Activated CD4-positive, alpha-beta memory T cell treated with anti-CD3 and anti-CD28 coated beads for 36 hours (primary cell): ENCODE measurements around the gene TAC4. TPM values are rescaled to one million over a fixed set of nuclear protein-coding genes. Genes with fewer than 3 reads are reported as not detected.

Source experiments
- CTCF ChIA-PET: fragments of 350-600 bp; sonication (Branson Sonifier 250); formaldehyde crosslinking; loops from one replicate; lab custom pipeline; 2021; ENCODE audit warnings: antibody characterized with exemption, inconsistent platforms; lab: Charles Lee
- POLR2A ChIA-PET: fragments of 350-600 bp; sonication (Branson Sonifier 250); formaldehyde crosslinking; loops from one replicate; lab custom pipeline; 2021; ENCODE audit warnings: antibody characterized with exemption; lab: Charles Lee
- DNase-seq: peaks from one replicate; pipeline ENCODE4 v3.0.0-alpha.2; 2020
- H3K27ac Mint-ChIP-seq: one replicate; pipeline ENCODE4 v1.8.0; 2021; ENCODE audit warnings: mixed read lengths
- H3K27me3 Mint-ChIP-seq: one replicate; pipeline ENCODE4 v1.8.0; 2021; ENCODE audit warnings: mixed read lengths
- H3K36me3 Mint-ChIP-seq: one replicate; pipeline ENCODE4 v1.8.0; 2021; ENCODE audit warnings: mixed read lengths
- H3K4me1 Mint-ChIP-seq: one replicate; pipeline ENCODE4 v1.8.0; 2021; ENCODE audit warnings: low read depth, mixed read lengths
- H3K4me3 Mint-ChIP-seq: one replicate; pipeline ENCODE4 v1.8.0; 2021; ENCODE audit warnings: mild to moderate bottlenecking, mixed read lengths
- H3K9me3 Mint-ChIP-seq: one replicate; pipeline ENCODE4 v1.8.0; 2021; ENCODE audit warnings: mixed read lengths
- intact Hi-C: fragments of 100-400 bp; cut with micrococcal nuclease; formaldehyde crosslinking; loops from one replicate; pipeline ENCODE4 v1.15.1; 2023
- total RNA-seq, 2 experiments: library from RNA; stranded (reverse); gene quantifications; one replicate each; pipeline ENCODE4 v1.2.3, GENCODE V29; 2021

Gene TAC4
- total RNA-seq, 2 experiments from 2014 or later: not detected

DNA sequence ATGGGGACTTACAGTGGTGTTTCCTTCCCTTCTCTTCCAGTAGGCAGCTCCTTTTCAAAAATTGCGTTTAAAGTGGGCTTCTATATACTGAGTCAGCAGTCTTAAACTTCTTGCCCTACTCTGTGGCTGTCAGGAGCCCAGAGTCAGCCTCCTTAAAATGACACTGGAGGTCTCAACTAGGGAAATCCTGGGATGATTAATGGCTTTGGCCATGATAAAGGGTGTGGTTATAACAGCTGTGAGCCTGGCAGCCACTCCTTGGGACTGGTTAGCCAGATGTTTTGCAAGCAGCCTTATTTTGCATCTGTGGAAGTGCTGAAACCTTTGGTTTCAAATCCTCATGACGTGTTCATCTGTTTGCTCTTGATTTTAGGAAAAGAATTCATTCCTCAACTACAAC lies 25.0 kb downstream of the TAC4 start:
- ChIA-PET POLR2A (interaction anchor here (1.1 kb wide), 1 partner anchor 9 kb away, joined by 3 read pairs; no protein-coding TSS in a partner anchor), CTCF (interaction anchor here (1.6 kb wide), 1 partner anchor 58 kb away, joined by 3 read pairs; no protein-coding TSS in a partner anchor)
- Mint-ChIP-seq H3K9me3 (no peaks in the 10 kb centered on the region), H3K4me3 (no peak overlapping the region), H3K36me3 (peaks cover 62% of the 10 kb centered on the region), H3K27ac (no peak overlapping the region), H3K27me3 (no peaks in the 10 kb centered on the region), H3K4me1 (peaks cover 39% of the 10 kb centered on the region)
- DNase-seq: no peak
- intact Hi-C loops: no loop called here

- no peaks in the 10 kb centered on the region for H3K27me3 Mint-ChIP-seq
- intact Hi-C loops: no loop called here
- H3K4me1 Mint-ChIP-seq: peaks cover 48% of the 10 kb centered on the region
- ChIA-PET CTCF (interaction anchor here (0.9 to 1.6 kb wide), 3 partner anchors 59 to 254 kb away, joined by 3 to 4 read pairs (median 3); partner anchors contain the start of gene ITGA3), POLR2A (interaction anchor here (1.1 kb wide), 1 partner anchor 10 kb away, joined by 3 read pairs; no protein-coding TSS in a partner anchor)
- DNase-seq: no peak
- H3K36me3 Mint-ChIP-seq: peaks cover 58% of the 10 kb centered on the region
- no peak overlapping the region for H3K4me3 Mint-ChIP-seq
- no peaks in the 10 kb centered on the region for H3K9me3 Mint-ChIP-seq
- no peak overlapping the region for H3K27ac Mint-ChIP-seq
These were observed 26.0 kb downstream of the TAC4 start for GRCh38 chr17:49821916-49822315.

DNA sequence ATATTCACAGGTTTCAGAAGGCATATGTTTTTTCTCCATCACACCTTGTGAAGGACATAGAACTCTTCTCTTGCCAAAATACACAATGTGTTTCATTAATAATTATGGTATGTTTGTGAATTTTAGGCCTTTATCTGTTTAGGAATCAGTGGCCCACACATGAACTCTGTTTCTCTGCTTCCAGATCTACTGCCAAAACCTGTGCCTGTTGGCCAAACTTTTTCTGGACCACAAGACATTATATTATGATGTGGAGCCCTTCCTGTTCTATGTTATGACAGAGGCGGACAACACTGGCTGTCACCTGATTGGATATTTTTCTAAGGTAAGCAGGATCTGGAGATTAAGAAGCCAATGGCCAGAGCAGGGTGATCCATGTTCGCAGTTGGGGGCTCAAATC lies 26.4 kb downstream of the TAC4 start:
- H3K9me3 Mint-ChIP-seq: no peaks in the 10 kb centered on the region
- H3K27ac Mint-ChIP-seq: peak overlapping the region; percentile 55
- H3K4me3 Mint-ChIP-seq: no peak overlapping the region
- peaks cover 57% of the 10 kb centered on the region for H3K36me3 Mint-ChIP-seq
- DNase-seq: no peak
- peaks cover 52% of the 10 kb centered on the region for H3K4me1 Mint-ChIP-seq
- no peaks in the 10 kb centered on the region for H3K27me3 Mint-ChIP-seq
- ChIA-PET CTCF (interaction anchor here (0.9 to 1.6 kb wide), 4 partner anchors 30 to 254 kb away, joined by 3 to 4 read pairs (median 4); partner anchors contain the start of gene ITGA3), POLR2A (no interaction called here)
- intact Hi-C loops: no loop called here

DNA sequence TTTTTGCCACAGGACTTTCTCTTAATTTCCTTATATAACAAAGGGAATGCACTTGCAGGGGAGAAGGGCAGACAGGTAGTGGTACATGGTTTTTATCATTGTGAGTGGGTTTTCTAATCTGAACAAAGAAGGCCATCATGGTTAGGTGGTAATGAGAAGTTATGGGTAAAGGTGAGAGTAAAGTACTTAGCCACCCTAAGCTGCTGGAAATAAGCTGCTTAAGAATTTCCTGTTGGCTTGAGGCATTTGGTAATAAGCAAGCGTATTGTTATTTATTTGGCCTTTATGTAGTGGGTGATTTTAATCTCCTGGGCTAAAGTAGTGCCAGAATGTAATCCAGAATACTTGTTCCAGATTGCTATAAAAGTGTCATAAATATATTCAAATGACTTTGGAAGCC lies 27.1 kb downstream of the TAC4 start:
- DNase-seq: no peak
- no peaks in the 10 kb centered on the region for H3K27me3 Mint-ChIP-seq
- H3K9me3 Mint-ChIP-seq: no peaks in the 10 kb centered on the region
- peaks cover 59% of the 10 kb centered on the region for H3K4me1 Mint-ChIP-seq
- no peak overlapping the region for H3K4me3 Mint-ChIP-seq
- intact Hi-C loops: no loop called here
- ChIA-PET POLR2A (no interaction called here), CTCF (interaction anchor here (1.0 kb wide), 1 partner anchor 31 kb away, joined by 4 read pairs; no protein-coding TSS in a partner anchor)
- H3K36me3 Mint-ChIP-seq: peaks cover 52% of the 10 kb centered on the region
- peak overlapping the region; percentile 55 for H3K27ac Mint-ChIP-seq

- POLR2A ChIA-PET: no interaction called here
- intact Hi-C loops: no loop called here
- CTCF ChIA-PET: interaction anchor here (0.6 kb wide), 1 partner anchor 10 kb away, joined by 3 read pairs; no protein-coding TSS in a partner anchor
- DNase-seq: no peak
- Mint-ChIP-seq H3K4me3 (no peak overlapping the region), H3K9me3 (no peaks in the 10 kb centered on the region), H3K27ac (no peak overlapping the region), H3K27me3 (no peaks in the 10 kb centered on the region), H3K4me1 (peaks cover 70% of the 10 kb centered on the region), H3K36me3 (peaks cover 48% of the 10 kb centered on the region)
These were observed 28.2 kb downstream of the TAC4 start for GRCh38 chr17:49819651-49820050.

DNA sequence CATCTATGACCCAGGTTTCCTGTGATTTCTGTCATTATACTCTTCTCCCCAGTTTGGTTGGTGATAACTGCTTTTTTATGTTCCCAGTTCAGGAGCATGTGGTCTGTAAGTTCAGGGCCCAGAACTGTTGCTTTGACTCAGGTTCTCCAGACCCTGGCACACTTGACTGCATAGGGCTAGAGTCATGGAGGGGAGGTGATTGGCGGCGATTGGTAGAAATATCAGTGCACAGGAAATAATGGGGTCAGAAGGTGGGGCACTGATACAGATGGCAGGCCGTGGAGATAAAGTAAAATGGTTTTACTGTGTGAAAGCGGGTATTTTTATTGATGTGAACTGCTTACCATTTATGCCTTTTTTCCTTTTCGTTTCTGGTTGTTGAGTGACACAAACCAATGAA lies 28.7 kb downstream of the TAC4 start:
- peak overlapping the region; percentile 73 for H3K27ac Mint-ChIP-seq
- H3K9me3 Mint-ChIP-seq: no peaks in the 10 kb centered on the region
- no peak overlapping the region for H3K4me3 Mint-ChIP-seq
- peaks cover 75% of the 10 kb centered on the region for H3K4me1 Mint-ChIP-seq
- intact Hi-C loops: no loop called here
- peaks cover 45% of the 10 kb centered on the region for H3K36me3 Mint-ChIP-seq
- H3K27me3 Mint-ChIP-seq: no peaks in the 10 kb centered on the region
- ChIA-PET POLR2A (no interaction called here), CTCF (interaction anchor here (0.7 kb wide), 1 partner anchor 276 kb away, joined by 3 read pairs; the partner anchor contains the start of gene PDK2)
- DNase-seq: no peak

DNA sequence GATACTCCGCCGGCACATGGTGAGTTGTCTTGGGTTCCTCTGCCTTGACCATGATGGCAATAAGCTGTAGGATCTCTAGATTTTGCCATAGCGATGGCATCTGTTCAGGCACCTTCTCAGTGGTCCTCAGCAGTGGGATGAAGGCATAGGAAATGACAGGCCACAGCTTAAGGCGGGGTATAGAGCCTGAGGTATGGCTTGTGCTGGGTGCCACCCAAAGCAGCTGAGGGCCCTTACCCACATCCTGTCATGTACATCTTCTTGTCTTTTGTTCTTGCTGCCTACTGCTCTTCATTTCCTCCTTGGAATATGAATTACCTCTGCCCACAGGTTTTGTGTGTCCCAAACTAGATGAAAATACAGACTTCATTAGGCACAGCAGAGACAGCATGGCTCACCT lies 29.9 kb downstream of the TAC4 start:
- intact Hi-C loops: no loop called here
- H3K36me3 Mint-ChIP-seq: peaks cover 45% of the 10 kb centered on the region
- no peaks in the 10 kb centered on the region for H3K27me3 Mint-ChIP-seq
- ChIA-PET POLR2A (no interaction called here), CTCF (interaction anchor here (0.6 to 1.5 kb wide), 3 partner anchors 20 to 382 kb away, joined by 3 read pairs; no protein-coding TSS in a partner anchor)
- no peaks in the 10 kb centered on the region for H3K9me3 Mint-ChIP-seq
- peaks cover 73% of the 10 kb centered on the region for H3K4me1 Mint-ChIP-seq
- H3K27ac Mint-ChIP-seq: peak overlapping the region; percentile 88
- no peak overlapping the region for H3K4me3 Mint-ChIP-seq
- DNase-seq: peak; percentile 63

DNA sequence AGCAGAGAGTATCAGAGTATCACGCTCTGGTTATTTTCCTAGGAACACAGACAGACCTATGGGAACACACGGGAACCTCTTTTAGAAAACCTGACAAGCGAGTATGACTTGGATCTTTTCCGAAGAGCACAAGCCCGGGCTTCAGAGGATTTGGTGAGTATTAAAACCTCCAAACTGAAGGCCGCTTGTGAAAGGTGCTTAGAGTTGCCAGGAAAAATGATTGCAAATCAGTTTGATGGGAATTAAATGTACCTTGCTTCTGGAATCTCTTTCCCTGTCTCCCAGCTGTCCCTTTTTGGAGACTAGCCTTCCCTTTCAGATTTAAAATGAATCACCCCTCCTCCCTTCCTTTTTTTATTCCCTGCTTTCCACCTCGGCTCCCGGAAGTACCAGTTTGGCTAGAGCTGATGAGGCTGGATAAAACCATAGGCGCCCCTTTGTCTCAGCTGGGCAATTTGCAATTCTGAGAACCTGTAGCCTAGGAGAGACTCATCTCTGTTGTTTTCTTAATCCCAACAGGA lies 32.0 kb downstream of the TAC4 start:
- no peak for DNase-seq
- Mint-ChIP-seq H3K9me3 (no peaks in the 10 kb centered on the region), H3K36me3 (peaks cover 32% of the 10 kb centered on the region), H3K4me1 (peaks cover 62% of the 10 kb centered on the region), H3K27me3 (no peaks in the 10 kb centered on the region), H3K4me3 (no peak overlapping the region), H3K27ac (peak overlapping the region; percentile 60)
- CTCF ChIA-PET: interaction anchor here (0.5 to 1.4 kb wide), 2 partner anchors 108 to 497 kb away, joined by 3 to 4 read pairs; partner anchors contain the start of gene SLC35B1
- intact Hi-C loops: no loop called here
- POLR2A ChIA-PET: no interaction called here

- Mint-ChIP-seq H3K4me3 (no peak overlapping the region), H3K36me3 (peaks cover 32% of the 10 kb centered on the region), H3K27me3 (no peaks in the 10 kb centered on the region), H3K4me1 (peaks cover 60% of the 10 kb centered on the region), H3K9me3 (no peaks in the 10 kb centered on the region), H3K27ac (peak overlapping the region; percentile 23)
- ChIA-PET POLR2A (no interaction called here), CTCF (interaction anchor here (1.4 kb wide), 1 partner anchor 107 kb away, joined by 4 read pairs; the partner anchor contains the start of gene SLC35B1)
- DNase-seq: no peak
- intact Hi-C loops: no loop called here
These were observed 32.9 kb downstream of the TAC4 start for GRCh38 chr17:49814781-49815529.

- intact Hi-C loops: no loop called here
- peaks cover 38% of the 10 kb centered on the region for H3K36me3 Mint-ChIP-seq
These were observed 38.8 kb downstream of the TAC4 start for GRCh38 chr17:49809056-49809455.

DNA sequence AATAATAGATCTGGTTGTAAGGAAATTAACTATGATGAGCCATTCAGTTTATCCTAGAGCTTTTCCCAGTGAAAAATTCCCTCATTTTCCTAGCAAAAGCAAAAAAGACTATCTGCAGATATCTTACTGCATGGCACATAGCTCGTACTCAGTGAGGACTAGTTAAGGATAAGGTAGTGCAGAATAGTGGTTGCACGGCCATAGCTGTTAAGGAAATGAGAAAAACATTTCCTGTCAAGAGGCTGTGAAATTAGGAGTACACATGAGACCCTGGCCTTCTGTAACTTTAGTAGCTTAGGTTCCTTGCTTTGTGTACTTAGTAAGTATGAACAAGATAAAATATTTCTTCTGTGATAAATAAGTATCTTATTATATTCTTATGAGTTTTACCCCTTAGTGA lies 49.1 kb downstream of the TAC4 start:
- ChIA-PET POLR2A (interaction anchor here (1.3 kb wide), 1 partner anchor 9 kb away, joined by 3 read pairs; no protein-coding TSS in a partner anchor), CTCF (interaction anchor here (1.0 to 2.1 kb wide), 5 partner anchors 13 to 257 kb away, joined by 3 to 6 read pairs (median 3); partner anchors contain the start of gene ITGA3)
- no peak for DNase-seq
- Mint-ChIP-seq H3K4me3 (no peak overlapping the region), H3K27ac (no peak overlapping the region), H3K9me3 (no peaks in the 10 kb centered on the region), H3K36me3 (peaks cover 35% of the 10 kb centered on the region), H3K4me1 (peaks cover 41% of the 10 kb centered on the region), H3K27me3 (no peaks in the 10 kb centered on the region)
- intact Hi-C loops: no loop called here

More at GRCh38 chr17:49809056-49809455, 38.8 kb downstream of the TAC4 start:
- Mint-ChIP-seq H3K4me3 (no peak overlapping the region), H3K4me1 (peaks cover 16% of the 10 kb centered on the region), H3K27ac (no peak overlapping the region), H3K9me3 (no peaks in the 10 kb centered on the region), H3K27me3 (no peaks in the 10 kb centered on the region)
- DNase-seq: no peak
- CTCF ChIA-PET: interaction anchor here (0.9 kb wide), 1 partner anchor 9 kb away, joined by 3 read pairs; no protein-coding TSS in a partner anchor
- POLR2A ChIA-PET: no interaction called here

GRCh38 chr17:49798182-49798581 lies 49.7 kb downstream of the TAC4 start:
- H3K36me3 Mint-ChIP-seq: peaks cover 36% of the 10 kb centered on the region
- H3K9me3 Mint-ChIP-seq: no peaks in the 10 kb centered on the region
- CTCF ChIA-PET: interaction anchor here (1.1 to 2.1 kb wide), 4 partner anchors 13 to 258 kb away, joined by 3 to 6 read pairs (median 4); partner anchors contain the start of gene ITGA3
- peaks cover 43% of the 10 kb centered on the region for H3K4me1 Mint-ChIP-seq
- H3K27ac Mint-ChIP-seq: no peak overlapping the region
- intact Hi-C loops: no loop called here
- no peak overlapping the region for H3K4me3 Mint-ChIP-seq
- no peak for DNase-seq
- POLR2A ChIA-PET: interaction anchor here (1.3 kb wide), 1 partner anchor 8 kb away, joined by 3 read pairs; no protein-coding TSS in a partner anchor
- no peaks in the 10 kb centered on the region for H3K27me3 Mint-ChIP-seq
